A549 (cell line): ENCODE measurements around the gene RGS19. TPM values are rescaled to one million over a fixed set of nuclear protein-coding genes. Genes with fewer than 3 reads are reported as not detected.

Source experiments
- ATAC-seq, 2 experiments: fragments of 200-7000 bp in 1 of 2; fragments of >200 bp in 1 of 2; cut with Nextera tagmentation in 1 of 2; cut with Tn5 transposase in 1 of 2; 3 replicates each; pipeline versions ENCODE4 v1.8.0 to v1.9.1; 2018 to 2020; ENCODE audit warnings: mild to moderate bottlenecking in 1 of 2, moderate library complexity in 1 of 2
- CTCF ChIA-PET: fragments of 300-600 bp; sonication (Branson Sonifier 250); formaldehyde crosslinking; extraction: SDS; loops from one replicate; lab custom pipeline; 2021; ENCODE audit warnings: antibody characterized with exemption, inconsistent platforms; lab: Yijun Ruan, JAX
- POLR2A ChIA-PET: fragments of 350-600 bp; formaldehyde crosslinking; extraction: SDS; loops from one replicate; lab custom pipeline; 2021; ENCODE audit warnings: antibody characterized with exemption, inconsistent platforms; lab: Yijun Ruan, JAX
- DNase-seq, 2 experiments: peaks; one replicate each; pipeline versions ENCODE4 v3.0.0 to v3.0.0-alpha.2; 2011 to 2016; ENCODE audit warnings: low read depth in 1 of 2, low spot score in 1 of 2
- FAIRE-seq: peaks from 2 replicates; lab custom pipeline; 2011; peaks lifted over from hg19 to GRCh38; lab: Jason Lieb, UNC
- H3K27ac ChIP-seq, 2 experiments: fragments of >200 bp; sonication (Bioruptor Twin); formaldehyde crosslinking; 3 replicates each; pipeline ENCODE4 v1.5.1; 2016 to 2017
- H3K4me1 ChIP-seq: fragments of >200 bp; sonication (Bioruptor Twin); formaldehyde crosslinking; 3 replicates; pipeline ENCODE4 v1.6.1; 2016
- H3K4me2 ChIP-seq: fragments of >200 bp; sonication (Bioruptor Twin); formaldehyde crosslinking; 3 replicates; pipeline ENCODE4 v1.6.1; 2016
- H3K4me3 ChIP-seq: fragments of >200 bp; sonication (Bioruptor Twin); formaldehyde crosslinking; 3 replicates; pipeline ENCODE4 v1.5.1; 2016
- H3K9me3 ChIP-seq: fragments of >200 bp; sonication (Bioruptor Twin); formaldehyde crosslinking; 3 replicates; pipeline ENCODE4 v1.6.1; 2016
- BHLHE40 ChIP-seq: IDR thresholded peaks from 2 replicates; pipeline ENCODE4 v1.6.1; 2012; ENCODE audit warnings: low read depth, low read length, inconsistent platforms
- CBX2 ChIP-seq: fragments of 200-600 bp; sonication (generic); IDR thresholded peaks from 2 replicates; pipeline ENCODE4 v1.6.1; 2016; ENCODE audit warnings: low read depth, mild to moderate bottlenecking, borderline replicate concordance
- CBX8 ChIP-seq: fragments of 200-600 bp; sonication (generic); IDR thresholded peaks from 2 replicates; pipeline ENCODE4 v1.6.1; 2016
- E2F6 ChIP-seq: IDR thresholded peaks from 2 replicates; pipeline ENCODE4 v1.6.1; 2012; ENCODE audit warnings: low read depth, borderline replicate concordance
- EHF ChIP-seq: fragments of 250-450 bp; sonication (Bioruptor Pico); IDR thresholded peaks from 2 replicates; pipeline ENCODE4 v1.5.0; 2020; ENCODE audit warnings: mild to moderate bottlenecking
- FOXS1 ChIP-seq: fragments of 250-450 bp; sonication (Bioruptor Pico); IDR thresholded peaks from 2 replicates; pipeline ENCODE4 v1.5.0; 2020; ENCODE audit warnings: mild to moderate bottlenecking, moderate library complexity
- GATA3 ChIP-seq: IDR thresholded peaks from 2 replicates; pipeline ENCODE4 v1.6.1; 2012; ENCODE audit warnings: borderline replicate concordance
- HEYL ChIP-seq: fragments of 250-450 bp; sonication (Bioruptor Pico); IDR thresholded peaks from 2 replicates; pipeline ENCODE4 v1.8.0; 2021; ENCODE audit warnings: mild to moderate bottlenecking, moderate library complexity
- MAFK ChIP-seq: fragments of 450-650 bp; IDR thresholded peaks from 2 replicates; pipeline ENCODE4 v1.6.1; 2014; ENCODE audit not compliant: partially characterized antibody
- MAX ChIP-seq: IDR thresholded peaks from 2 replicates; pipeline ENCODE4 v1.6.1; 2012
- MAZ ChIP-seq: fragments of 150-350 bp; IDR thresholded peaks from 2 replicates; pipeline ENCODE4 v1.6.1; 2014; ENCODE audit warnings: antibody characterized with exemption, low read depth, low read length, borderline replicate concordance
- PHF8 ChIP-seq: fragments of 200-600 bp; sonication (generic); IDR thresholded peaks from 2 replicates; pipeline ENCODE4 v1.6.1; 2016; ENCODE audit warnings: low read depth, mild to moderate bottlenecking, antibody characterized with exemption, moderate library complexity, borderline replicate concordance
- RCOR1 ChIP-seq: fragments of 150-350 bp; IDR thresholded peaks from 2 replicates; pipeline ENCODE4 v1.6.1; 2014; ENCODE audit warnings: antibody characterized with exemption, low read length, low read depth
- RNF2 ChIP-seq: fragments of 200-600 bp; sonication (generic); IDR thresholded peaks from 2 replicates; pipeline ENCODE4 v1.6.1; 2016; ENCODE audit warnings: low read depth, mild to moderate bottlenecking, antibody characterized with exemption, moderate library complexity, borderline replicate concordance
- SMC3 ChIP-seq: fragments of >200 bp; sonication (Bioruptor Twin); formaldehyde crosslinking; IDR thresholded peaks from 3 replicates; pipeline ENCODE4 v1.6.1; 2018; ENCODE audit warnings: inconsistent platforms
- USF2 ChIP-seq: fragments of 450-650 bp; IDR thresholded peaks from 2 replicates; pipeline ENCODE4 v1.6.1; 2014; ENCODE audit warnings: antibody characterized with exemption
- ZFP36 ChIP-seq: fragments of 450-650 bp; IDR thresholded peaks from 2 replicates; pipeline ENCODE4 v1.6.1; 2014; ENCODE audit warnings: borderline replicate concordance; ENCODE audit not compliant: partially characterized antibody
- WGBS: methylation state at CpG from one replicate; pipeline ENCODE4 v1.1.6; 2017; ENCODE audit errors: missing lambda C conversion rate; 5-methylcytosine and 5-hydroxymethylcytosine counted together
- polyA plus RNA-seq, 4 experiments: library from polyadenylated mRNA; depleted of rRNA in 3 of 4; stranded (reverse); fragments of >200 nt; fragmentation: RNase III in 1 of 4; extraction: RNeasy Plus Mini Kit Qiagen cat#74134 plus additional on column Dnase treatment in 1 of 4; gene quantifications; 2 replicates in 3 of 4; 3 replicates in 1 of 4; pipeline ENCODE4 v1.2.3, GENCODE V29; 2011 to 2017
- TF ChIP-seq, protein P1 (sequence below): fragments of 150-350 bp; IDR thresholded peaks from 2 replicates; pipeline ENCODE4 v1.6.1; 2014; ENCODE audit warnings: low read depth, mild to moderate bottlenecking, low read length
- TF ChIP-seq, protein P2 (sequence below): IDR thresholded peaks from 2 replicates; pipeline ENCODE4 v1.6.1; 2012

RGS19 gene
- polyA plus RNA-seq, 2 of the 4 experiments (the other 2 are of a cell fraction) = 13.8 to 18.8 TPM

DNA sequence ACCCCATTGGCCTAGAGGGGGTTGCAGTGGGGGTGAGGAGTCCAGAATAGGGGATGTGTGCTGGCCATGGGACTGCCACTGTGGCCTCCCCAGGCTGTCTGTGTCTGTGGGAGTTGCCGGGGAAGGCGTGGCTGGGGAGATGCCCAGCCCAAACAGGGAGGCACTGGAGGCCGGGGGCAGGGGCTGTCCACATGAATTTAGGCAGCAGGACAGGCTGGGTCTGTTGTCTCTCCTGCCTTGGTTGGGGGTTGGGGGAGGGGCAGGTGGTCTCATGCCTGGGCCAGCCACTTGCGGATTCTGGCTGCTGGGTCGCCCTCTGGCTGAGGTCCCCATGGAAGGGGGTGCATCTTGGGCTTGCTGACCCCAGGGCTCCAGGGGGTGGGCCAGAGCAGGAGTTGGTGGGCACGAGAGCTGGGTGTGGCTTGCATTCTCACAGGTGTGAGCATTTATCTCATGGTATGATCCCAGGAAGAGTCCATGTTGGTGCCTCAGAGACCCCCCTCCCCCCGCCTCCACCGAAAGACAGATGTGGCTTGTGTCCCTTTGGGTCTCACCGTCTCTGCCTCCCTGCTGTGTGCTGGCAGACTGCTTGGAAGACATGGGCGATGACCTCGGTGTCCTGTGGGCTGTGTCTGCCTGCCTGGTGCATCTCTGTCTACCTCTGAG is 33.8 kb downstream of the RGS19 start:
- Histone ChIP-seq H3K4me2 (peak overlapping the region; percentile 72), H3K4me1 (peaks cover 34% of the 10 kb centered on the region), H3K27ac (peak overlapping the region; percentile 65 to 86), H3K4me3 (no peak overlapping the region), H3K9me3 (no peaks in the 10 kb centered on the region)
- no peak for TF ChIP-seq GATA3
- TF ChIP-seq CBX8 = no peak
- no peak for TF ChIP-seq ZFP36
- TF ChIP-seq, protein P1, sequence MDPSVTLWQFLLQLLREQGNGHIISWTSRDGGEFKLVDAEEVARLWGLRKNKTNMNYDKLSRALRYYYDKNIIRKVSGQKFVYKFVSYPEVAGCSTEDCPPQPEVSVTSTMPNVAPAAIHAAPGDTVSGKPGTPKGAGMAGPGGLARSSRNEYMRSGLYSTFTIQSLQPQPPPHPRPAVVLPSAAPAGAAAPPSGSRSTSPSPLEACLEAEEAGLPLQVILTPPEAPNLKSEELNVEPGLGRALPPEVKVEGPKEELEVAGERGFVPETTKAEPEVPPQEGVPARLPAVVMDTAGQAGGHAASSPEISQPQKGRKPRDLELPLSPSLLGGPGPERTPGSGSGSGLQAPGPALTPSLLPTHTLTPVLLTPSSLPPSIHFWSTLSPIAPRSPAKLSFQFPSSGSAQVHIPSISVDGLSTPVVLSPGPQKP = no peak
- TF ChIP-seq SMC3 = no peak
- no peak for TF ChIP-seq USF2
- TF ChIP-seq FOXS1 (CRISPR knock-in tag) = no peak
- ATAC-seq (peak; percentile 6 to 14; a peak in 4 of 6 replicates), DNase-seq (no peak), FAIRE-seq (no peak)
- 67% methylated on average over 4 of the region's 11 CpGs for WGBS
- ChIA-PET CTCF (interaction anchor here (0.6 to 3.3 kb wide), 4 partner anchors 12 to 43 kb away, joined by 3 to 17 read pairs (median 5); no protein-coding TSS in a partner anchor), POLR2A (interaction anchor here (1.1 kb wide), 1 partner anchor 65 kb away, joined by 3 read pairs; the partner anchor contains the start of gene PRPF6)

DNA sequence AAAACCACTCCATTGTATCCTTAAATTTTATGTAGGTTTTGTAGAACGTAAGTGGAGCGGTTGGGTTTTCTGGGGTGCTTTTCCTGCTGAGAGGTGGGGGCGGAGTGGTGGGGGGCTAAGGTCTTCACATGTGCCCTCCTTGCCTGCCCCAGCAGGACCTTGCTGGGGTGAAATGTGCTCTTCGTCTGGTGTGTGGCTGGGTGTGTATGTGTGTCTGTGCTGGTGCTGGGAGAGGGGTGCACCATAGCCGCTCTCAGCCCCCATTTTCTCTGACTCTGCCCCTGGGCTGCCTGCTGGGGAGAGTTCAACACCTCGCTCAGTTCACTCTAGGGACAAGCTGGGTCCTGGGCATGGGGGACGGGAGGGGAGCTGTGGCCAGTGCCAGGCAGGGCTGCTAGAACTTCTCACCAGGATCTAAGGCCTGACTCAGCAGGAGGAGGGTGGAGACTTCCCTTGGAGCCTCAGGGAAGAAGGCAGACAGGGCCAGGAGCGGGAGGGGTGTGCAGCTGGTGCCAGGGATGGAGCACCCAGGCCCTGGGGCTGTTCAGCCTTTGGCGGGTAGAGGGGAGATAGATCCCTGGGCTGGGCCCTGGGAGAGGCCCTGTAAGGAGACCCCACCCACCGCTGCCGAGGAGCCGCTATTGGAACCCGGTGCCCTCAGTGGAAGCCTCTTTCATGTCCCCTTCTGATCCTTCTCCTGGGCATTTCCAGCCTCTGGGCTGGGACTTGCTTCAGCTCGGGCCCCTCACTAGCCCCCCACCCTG is 34.7 kb downstream of the RGS19 start:
- peak overlapping the region; percentile 72 for H3K4me2 ChIP-seq
- WGBS = 46% methylated on average over 14 of the region's 14 CpGs
- ChIA-PET CTCF (interaction anchor here (0.6 to 3.3 kb wide), 7 partner anchors 10 to 76 kb away, joined by 3 to 17 read pairs (median 5); no protein-coding TSS in a partner anchor), POLR2A (interaction anchor here (0.6 to 1.1 kb wide), 3 partner anchors 18 to 64 kb away, joined by 3 to 5 read pairs (median 3); partner anchors contain the start of genes PRPF6 and TCEA2)
- peaks cover 27% of the 10 kb centered on the region for H3K4me1 ChIP-seq
- DNase-seq (peak; percentile 52 to 63), FAIRE-seq (no peak), ATAC-seq (peak; percentile 71 to 82)
- H3K9me3 ChIP-seq = no peaks in the 10 kb centered on the region
- TF ChIP-seq MAFK = peak; percentile 80
- TF ChIP-seq MAX = peak; percentile 22; the same call in 1 of the 2 replicates
- no peak for TF ChIP-seq CBX2
- H3K27ac ChIP-seq = peak overlapping the region; percentile 65 to 86
- H3K4me3 ChIP-seq = no peak overlapping the region

DNA sequence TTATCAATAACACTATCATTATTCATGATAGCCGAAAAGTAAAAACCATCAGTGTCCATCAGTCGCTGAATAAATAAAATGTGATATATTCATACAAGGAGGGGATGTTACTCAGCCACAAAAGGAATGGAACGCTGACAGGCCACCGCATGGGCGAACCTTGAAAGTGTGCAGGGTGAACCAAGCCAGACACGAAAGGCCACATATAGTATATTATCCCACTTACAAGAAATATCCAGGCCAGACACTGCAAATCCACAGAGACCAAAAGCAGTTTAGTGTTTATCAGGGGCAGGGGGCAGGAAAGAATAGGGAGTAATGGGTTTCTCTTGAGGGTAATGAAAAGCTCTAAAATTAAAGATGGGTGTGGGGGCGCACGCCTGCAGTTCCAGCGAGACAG is 35.5 kb downstream of the RGS19 start:
- Histone ChIP-seq H3K27ac (no peak overlapping the region; a peak in 1 of 6 replicates), H3K4me2 (no peak overlapping the region), H3K4me3 (no peak overlapping the region), H3K4me1 (peaks cover 30% of the 10 kb centered on the region), H3K9me3 (no peaks in the 10 kb centered on the region)
- FAIRE-seq (no peak), DNase-seq (no peak), ATAC-seq (no peak)
- ChIA-PET POLR2A (no interaction called here), CTCF (interaction anchor here (0.8 to 3.3 kb wide), 5 partner anchors 11 to 77 kb away, joined by 3 to 17 read pairs (median 5); no protein-coding TSS in a partner anchor)
- 90% methylated on average over 9 of the region's 9 CpGs for WGBS
- TF ChIP-seq PHF8 = no peak
- TF ChIP-seq BHLHE40 = no peak
- TF ChIP-seq E2F6 = no peak
- no peak for TF ChIP-seq MAZ
- TF ChIP-seq HEYL (CRISPR knock-in tag) = no peak
- TF ChIP-seq, protein P2, sequence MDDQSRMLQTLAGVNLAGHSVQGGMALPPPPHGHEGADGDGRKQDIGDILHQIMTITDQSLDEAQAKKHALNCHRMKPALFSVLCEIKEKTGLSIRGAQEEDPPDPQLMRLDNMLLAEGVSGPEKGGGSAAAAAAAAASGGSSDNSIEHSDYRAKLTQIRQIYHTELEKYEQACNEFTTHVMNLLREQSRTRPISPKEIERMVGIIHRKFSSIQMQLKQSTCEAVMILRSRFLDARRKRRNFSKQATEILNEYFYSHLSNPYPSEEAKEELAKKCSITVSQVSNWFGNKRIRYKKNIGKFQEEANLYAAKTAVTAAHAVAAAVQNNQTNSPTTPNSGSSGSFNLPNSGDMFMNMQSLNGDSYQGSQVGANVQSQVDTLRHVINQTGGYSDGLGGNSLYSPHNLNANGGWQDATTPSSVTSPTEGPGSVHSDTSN = no peak
- TF ChIP-seq RNF2 = no peak
- no peak for TF ChIP-seq RCOR1
- TF ChIP-seq EHF (CRISPR knock-in tag) = no peak
